ENCODE measurements around the gene CSRP1. TPM values are rescaled to one million over a fixed set of nuclear protein-coding genes. Genes with fewer than 3 reads are reported as not detected.
"Not testable (repeated sequence)": the region's sequence is repeated elsewhere in the genome, so short reads cannot be mapped to it uniquely, and the experiment has no call there.

Gene CSRP1
- total and polyA plus RNA-seq, 2 donors (not counting 1 experiment from before 2014, with no cell fraction given): 23.8 to 36.7 TPM

GRCh38 chr1:201551096-201551495 lies 44.2 kb upstream of the CSRP1 start:
- H3K4me2 ChIP-seq (replicated peaks; ENCODE audit: low read depth, low read length, poor library complexity, severe bottlenecking): no peak overlapping the region
- TF ChIP-seq CTCF (IDR thresholded peaks at IDR 0.05) (no peak), EZH2 (IDR thresholded peaks at IDR 0.05; ENCODE audit: borderline replicate concordance, insufficient read depth, low read depth, low read length, poor library complexity, severe bottlenecking) (no peak)
- no peak for DNase-seq
- no peak overlapping the region for H3K9ac ChIP-seq (ENCODE audit: low read length)
- Mint-ChIP-seq H3K4me3 (no peak overlapping the region), H3K27me3 (peaks cover 23% of the 10 kb centered on the region), H3K9me3 (ENCODE audit: insufficient read depth) (no peaks in the 10 kb centered on the region), H3K4me1 (peaks cover 2% of the 10 kb centered on the region), H3K27ac (no peak overlapping the region)
- H3K27me3 ChIP-seq (replicated peaks in 1 of 4; ENCODE audit: control extremely low read depth in 1 of 4, control insufficient read depth in 3 of 4, insufficient read depth in 4 of 4, low read length in 3 of 4): no peaks in the 10 kb centered on the region
- H3K4me1 ChIP-seq (ENCODE audit: control insufficient read depth in 2 of 2, insufficient read depth in 2 of 2, low read length in 2 of 2): no peaks in the 10 kb centered on the region
- 100% methylated on average over 3 of the region's 3 CpGs for WGBS (ENCODE audit: insufficient coverage)
- no peaks in the 10 kb centered on the region for H4K20me1 ChIP-seq (ENCODE audit: control insufficient read depth, insufficient read depth, low read length, poor library complexity, severe bottlenecking)
- ATAC-seq (ENCODE audit: low read depth): no peak
- ChIA-PET CTCF (no interaction called here), POLR2A (interaction anchor here (0.7 kb wide), 1 partner anchor 570 kb away, joined by 3 read pairs; no protein-coding TSS in a partner anchor)
- H3K27ac ChIP-seq (ENCODE audit: low read length in 2 of 2): no peak overlapping the region
- no peak overlapping the region for H2AFZ ChIP-seq (ENCODE audit: insufficient read depth, low read depth, low read length, poor library complexity, severe bottlenecking)
- H3K4me3 ChIP-seq (ENCODE audit: control extremely low read depth in 1 of 5, extremely low read depth in 1 of 5, insufficient read depth in 1 of 5, low read depth in 2 of 5, low read length in 4 of 5): no peak overlapping the region
- H3K36me3 ChIP-seq (replicated peaks in 1 of 2; ENCODE audit: control extremely low read depth in 1 of 2, control insufficient read depth in 1 of 2, extremely low read depth in 1 of 2, insufficient read depth in 2 of 2, low read length in 1 of 2): no peaks in the 10 kb centered on the region
- intact Hi-C loops (cut with micrococcal nuclease): no loop called here
- peaks cover 0 to 3% (median 0%) of the 10 kb centered on the region in 3 donors for H3K9me3 ChIP-seq (ENCODE audit: control extremely low read depth in 1 of 3, control insufficient read depth in 2 of 3, insufficient read depth in 1 of 3, low read length in 2 of 3)
- H3K79me2 ChIP-seq (ENCODE audit: control insufficient read depth, insufficient read depth, low read length): no peaks in the 10 kb centered on the region

GRCh38 chr1:201549522-201549921 lies 42.6 kb upstream of the CSRP1 start:
- H3K4me3 Mint-ChIP-seq; H3K27ac Mint-ChIP-seq; intact Hi-C loops (cut with micrococcal nuclease); H3K4me2 ChIP-seq (replicated peaks; ENCODE audit: low read depth, low read length, poor library complexity, severe bottlenecking); H2AFZ ChIP-seq (ENCODE audit: insufficient read depth, low read depth, low read length, poor library complexity, severe bottlenecking); H3K79me2 ChIP-seq (ENCODE audit: control insufficient read depth, insufficient read depth, low read length); H3K27ac ChIP-seq (ENCODE audit: low read length in 2 of 2); ATAC-seq (ENCODE audit: low read depth); H3K4me1 ChIP-seq (ENCODE audit: control insufficient read depth in 2 of 2, insufficient read depth in 2 of 2, low read length in 2 of 2); H3K4me3 ChIP-seq (ENCODE audit: control extremely low read depth in 1 of 5, extremely low read depth in 1 of 5, insufficient read depth in 1 of 5, low read depth in 2 of 5, low read length in 4 of 5); H3K27me3 ChIP-seq (replicated peaks in 1 of 4; ENCODE audit: control extremely low read depth in 1 of 4, control insufficient read depth in 3 of 4, insufficient read depth in 4 of 4, low read length in 3 of 4); POLR2A ChIA-PET; DNase-seq; H4K20me1 ChIP-seq (ENCODE audit: control insufficient read depth, insufficient read depth, low read length, poor library complexity, severe bottlenecking); H3K9me3 Mint-ChIP-seq (ENCODE audit: insufficient read depth); H3K4me1 Mint-ChIP-seq; H3K9ac ChIP-seq (ENCODE audit: low read length); H3K9me3 ChIP-seq (ENCODE audit: control extremely low read depth in 1 of 3, control insufficient read depth in 2 of 3, insufficient read depth in 1 of 3, low read length in 2 of 3); H3K36me3 ChIP-seq (replicated peaks in 1 of 2; ENCODE audit: control extremely low read depth in 1 of 2, control insufficient read depth in 1 of 2, extremely low read depth in 1 of 2, insufficient read depth in 2 of 2, low read length in 1 of 2): not testable (repeated sequence)
- 89% methylated on average over 1 of the region's 5 CpGs for WGBS (ENCODE audit: insufficient coverage)
- peaks cover 21% of the 10 kb centered on the region for H3K27me3 Mint-ChIP-seq
- CTCF ChIA-PET: interaction anchor here (1.0 to 1.4 kb wide), 2 partner anchors 9 to 11 kb away, joined by 3 read pairs; no protein-coding TSS in a partner anchor
